HepG2 (cell line): ENCODE results near the gene ZBTB32. TPM values are rescaled to one million over a fixed set of nuclear protein-coding genes. Genes with fewer than 3 reads are reported as not detected.

Experiments used
- DZIP1 ChIP-seq: sonication (generic); formaldehyde crosslinking; IDR thresholded peaks from 2 replicates; pipeline ENCODE4 v1.5.0; 2020; ENCODE audit warnings: mild to moderate bottlenecking, missing genetic modification reagents
- FOXO4 ChIP-seq: sonication (generic); formaldehyde crosslinking; conservative IDR thresholded peaks from 2 replicates; pipeline ENCODE4 v1.8.1; 2023; ENCODE audit warnings: missing genetic modification reagents
- GTF3A ChIP-seq: sonication (generic); formaldehyde crosslinking; conservative IDR thresholded peaks from 2 replicates; pipeline ENCODE4 v1.4.0; 2020; ENCODE audit warnings: mild to moderate bottlenecking, missing genetic modification reagents
- MAF1 ChIP-seq: sonication (generic); formaldehyde crosslinking; IDR thresholded peaks from 2 replicates; pipeline ENCODE4 v1.5.0; 2020; ENCODE audit warnings: missing genetic modification reagents, borderline replicate concordance
- NFE2 ChIP-seq: sonication (generic); formaldehyde crosslinking; IDR thresholded peaks from 2 replicates; pipeline ENCODE4 v1.4.0; 2020; ENCODE audit warnings: missing genetic modification reagents
- RBM22 ChIP-seq: fragments of 200-400 bp; formaldehyde crosslinking; optimal IDR thresholded peaks from 2 replicates; pipeline ENCODE3; 2017; ENCODE audit warnings: mild to moderate bottlenecking, low read length, moderate library complexity
- RELA ChIP-seq: sonication (generic); formaldehyde crosslinking; IDR thresholded peaks from 2 replicates; pipeline ENCODE4 v1.4.0; 2020; ENCODE audit warnings: missing genetic modification reagents
- SOX5 ChIP-seq: IDR thresholded peaks from 2 replicates; pipeline ENCODE4 v1.6.1; 2016; ENCODE audit warnings: borderline replicate concordance
- SP2 ChIP-seq: sonication (generic); formaldehyde crosslinking; IDR thresholded peaks from 2 replicates; pipeline ENCODE4 v1.5.1; 2020; ENCODE audit warnings: mild to moderate bottlenecking, missing genetic modification reagents
- TRIM22 ChIP-seq: fragments of 450-650 bp; IDR thresholded peaks from 2 replicates; pipeline ENCODE4 v1.6.1; 2017
- ZFX ChIP-seq: sonication (generic); formaldehyde crosslinking; IDR thresholded peaks from 2 replicates; pipeline ENCODE4 v1.4.0; 2020; ENCODE audit warnings: mild to moderate bottlenecking, low read depth, missing genetic modification reagents, moderate library complexity
- ZNF333 ChIP-seq: sonication (generic); formaldehyde crosslinking; IDR thresholded peaks from 2 replicates; pipeline ENCODE4 v1.4.0; 2020; ENCODE audit warnings: mild to moderate bottlenecking, missing genetic modification reagents, borderline replicate concordance
- ZNF430 ChIP-seq: sonication (generic); formaldehyde crosslinking; IDR thresholded peaks from 2 replicates; pipeline ENCODE4 v1.9.0; 2021; ENCODE audit warnings: mild to moderate bottlenecking, missing genetic modification reagents
- ZNF563 ChIP-seq: sonication (generic); formaldehyde crosslinking; IDR thresholded peaks from 2 replicates; pipeline ENCODE4 v1.8.0; 2022; ENCODE audit warnings: mild to moderate bottlenecking, moderate library complexity, missing genetic modification reagents
- polyA plus RNA-seq, 8 experiments: library from polyadenylated mRNA; depleted of rRNA in 3 of 8; stranded (reverse) in 7 of 8; unstranded in 1 of 8; fragments of >200 nt; fragmentation: Illumina TruSeq in 4 of 8; extraction: Trizol in 4 of 8; gene quantifications; 2 replicates each; pipeline versions ENCODE4 v1.2.1 to v1.2.3, GENCODE V29; 2011 to 2016; ENCODE audit warnings: low read depth in 4 of 8, missing spikeins in 1 of 8, mixed read lengths in 1 of 8; ENCODE audit not compliant: insufficient read depth in 1 of 8
- total RNA-seq, 5 experiments: library from RNA; depleted of rRNA; stranded (reverse); fragments of >200 nt; fragmentation: Illumina TruSeq; extraction: Trizol; gene quantifications; 2 replicates each; pipeline ENCODE4 v1.2.3, GENCODE V29; 2016; ENCODE audit warnings: low read depth in 1 of 5
- TF ChIP-seq, protein P1 (sequence below): sonication (generic); formaldehyde crosslinking; IDR thresholded peaks from 2 replicates; pipeline ENCODE4 v1.5.0; 2020; ENCODE audit warnings: missing genetic modification reagents, mild to moderate bottlenecking, borderline replicate concordance
- TF ChIP-seq, protein P2 (sequence below): sonication (generic); formaldehyde crosslinking; IDR thresholded peaks from 2 replicates; pipeline ENCODE4 v1.5.1; 2020; ENCODE audit warnings: mild to moderate bottlenecking, missing genetic modification reagents
- TF ChIP-seq, protein P3 (sequence below): sonication (generic); formaldehyde crosslinking; IDR thresholded peaks from 2 replicates; pipeline ENCODE4 v1.8.0; 2022; ENCODE audit warnings: low read depth, missing genetic modification reagents

ZBTB32 gene
- total and polyA plus RNA-seq, 2 of the 13 experiments (the other 11 are each of a cell fraction or from before 2014, with no cell fraction given): not detected

DNA sequence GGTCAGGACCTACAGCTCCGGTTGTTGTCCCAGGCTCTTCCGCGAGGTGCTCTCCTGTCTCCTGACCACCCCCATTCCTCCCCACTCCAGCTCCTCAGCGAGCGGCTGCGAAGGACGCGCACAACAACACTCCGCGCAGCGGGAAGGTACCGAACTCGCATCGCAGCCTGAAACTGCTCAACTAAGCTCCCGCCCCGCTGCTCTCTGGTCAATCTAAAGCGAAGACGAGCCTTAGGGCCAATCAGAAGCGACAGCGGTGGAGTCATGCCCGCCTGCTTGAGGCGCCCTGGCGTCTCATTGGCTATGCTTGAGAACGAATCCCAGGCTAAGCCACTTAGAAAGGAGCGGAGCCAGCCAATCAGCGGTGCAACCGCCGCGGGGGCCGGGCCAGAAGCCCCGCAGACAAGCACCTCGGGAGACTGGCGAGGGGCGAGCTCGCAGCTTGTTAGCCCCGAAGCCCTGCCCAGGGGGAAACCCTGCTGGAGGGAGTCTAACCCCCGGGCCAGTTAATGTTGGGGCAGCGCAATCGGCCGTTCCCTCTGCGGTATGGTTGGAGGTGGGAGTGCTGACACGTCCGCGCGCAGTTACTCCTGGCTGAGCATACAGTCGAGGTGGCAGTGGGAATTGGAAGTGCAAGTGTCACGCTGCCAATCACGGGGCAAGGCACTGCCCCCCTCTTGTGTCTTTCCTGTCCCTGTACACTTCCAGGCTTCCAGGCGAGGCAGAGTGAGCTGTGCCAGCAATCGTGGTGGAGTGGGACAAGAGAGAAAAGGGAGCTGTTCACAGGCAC lies 1.9 kb upstream of the ZBTB32 start (continued):
- peak; percentile 15; the same call in 1 of the 2 replicates for TF ChIP-seq ZFX (CRISPR knock-in tag)
- TF ChIP-seq, protein P1, sequence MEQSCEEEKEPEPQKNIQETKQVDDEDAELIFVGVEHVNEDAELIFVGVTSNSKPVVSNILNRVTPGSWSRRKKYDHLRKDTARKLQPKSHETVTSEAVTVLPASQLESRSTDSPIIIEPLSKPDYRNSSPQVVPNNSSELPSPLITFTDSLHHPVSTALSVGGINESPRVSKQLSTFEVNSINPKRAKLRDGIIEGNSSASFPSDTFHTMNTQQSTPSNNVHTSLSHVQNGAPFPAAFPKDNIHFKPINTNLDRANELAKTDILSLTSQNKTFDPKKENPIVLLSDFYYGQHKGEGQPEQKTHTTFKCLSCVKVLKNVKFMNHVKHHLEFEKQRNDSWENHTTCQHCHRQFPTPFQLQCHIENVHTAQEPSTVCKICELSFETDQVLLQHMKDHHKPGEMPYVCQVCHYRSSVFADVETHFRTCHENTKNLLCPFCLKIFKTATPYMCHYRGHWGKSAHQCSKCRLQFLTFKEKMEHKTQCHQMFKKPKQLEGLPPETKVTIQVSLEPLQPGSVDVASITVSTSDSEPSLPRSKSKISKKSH (CRISPR knock-in tag): no peak
- no peak for TF ChIP-seq TRIM22
- TF ChIP-seq NFE2 (CRISPR knock-in tag): no peak
- TF ChIP-seq GTF3A (CRISPR knock-in tag): no peak
- 0 out of 2 replicates have a peak, but pooled peaks have one; percentile 59 for TF ChIP-seq ZNF333 (CRISPR knock-in tag)
- TF ChIP-seq ZNF430 (CRISPR knock-in tag): peak; percentile 63; the same call in 1 of the 2 replicates
- TF ChIP-seq, protein P2, sequence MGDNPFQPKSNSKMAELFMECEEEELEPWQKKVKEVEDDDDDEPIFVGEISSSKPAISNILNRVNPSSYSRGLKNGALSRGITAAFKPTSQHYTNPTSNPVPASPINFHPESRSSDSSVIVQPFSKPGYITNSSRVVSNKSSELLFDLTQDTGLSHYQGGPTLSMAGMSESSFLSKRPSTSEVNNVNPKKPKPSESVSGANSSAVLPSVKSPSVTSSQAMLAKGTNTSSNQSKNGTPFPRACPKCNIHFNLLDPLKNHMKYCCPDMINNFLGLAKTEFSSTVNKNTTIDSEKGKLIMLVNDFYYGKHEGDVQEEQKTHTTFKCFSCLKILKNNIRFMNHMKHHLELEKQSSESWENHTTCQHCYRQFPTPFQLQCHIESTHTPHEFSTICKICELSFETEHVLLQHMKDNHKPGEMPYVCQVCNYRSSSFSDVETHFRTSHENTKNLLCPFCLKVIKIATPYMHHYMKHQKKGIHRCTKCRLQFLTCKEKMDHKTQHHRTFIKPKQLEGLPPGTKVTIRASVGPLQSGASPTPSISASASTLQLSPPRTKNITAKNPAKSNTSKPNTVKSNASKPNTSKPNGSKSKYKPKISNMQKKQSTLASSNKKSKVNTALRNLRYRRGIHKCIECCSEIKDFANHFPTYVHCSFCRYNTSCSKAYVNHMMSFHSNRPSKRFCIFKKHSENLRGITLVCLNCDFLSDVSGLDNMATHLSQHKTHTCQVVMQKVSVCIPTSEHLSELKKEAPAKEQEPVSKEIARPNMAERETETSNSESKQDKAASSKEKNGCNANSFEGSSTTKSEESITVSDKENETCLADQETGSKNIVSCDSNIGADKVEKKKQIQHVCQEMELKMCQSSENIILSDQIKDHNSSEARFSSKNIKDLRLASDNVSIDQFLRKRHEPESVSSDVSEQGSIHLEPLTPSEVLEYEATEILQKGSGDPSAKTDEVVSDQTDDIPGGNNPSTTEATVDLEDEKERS (CRISPR knock-in tag): no peak
- TF ChIP-seq SP2 (CRISPR knock-in tag): peak; percentile 99
- no peak for TF ChIP-seq FOXO4 (CRISPR knock-in tag)
- TF ChIP-seq ZNF563 (CRISPR knock-in tag): 0 out of 2 replicates have a peak, but pooled peaks have one; percentile 72
- TF ChIP-seq RBM22: no peak
- TF ChIP-seq, protein P3, sequence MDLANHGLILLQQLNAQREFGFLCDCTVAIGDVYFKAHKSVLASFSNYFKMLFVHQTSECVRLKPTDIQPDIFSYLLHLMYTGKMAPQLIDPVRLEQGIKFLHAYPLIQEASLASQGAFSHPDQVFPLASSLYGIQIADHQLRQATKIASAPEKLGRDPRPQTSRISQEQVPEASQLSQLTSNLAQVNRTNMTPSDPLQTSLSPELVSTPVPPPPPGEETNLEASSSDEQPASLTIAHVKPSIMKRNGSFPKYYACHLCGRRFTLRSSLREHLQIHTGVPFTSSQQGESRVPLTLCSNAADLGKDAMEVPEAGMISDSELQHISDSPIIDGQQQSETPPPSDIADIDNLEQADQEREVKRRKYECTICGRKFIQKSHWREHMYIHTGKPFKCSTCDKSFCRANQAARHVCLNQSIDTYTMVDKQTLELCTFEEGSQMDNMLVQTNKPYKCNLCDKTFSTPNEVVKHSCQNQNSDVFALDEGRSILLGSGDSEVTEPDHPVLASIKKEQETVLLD: no peak
- TF ChIP-seq DZIP1 (CRISPR knock-in tag): no peak
- TF ChIP-seq SOX5 (CRISPR knock-in tag): no peak
- TF ChIP-seq RELA: no peak
- TF ChIP-seq MAF1 (CRISPR knock-in tag): no peak
